Skin epidermis (tissue), 12 donors: Measurements from ENCODE around the gene GLRA3.
"Not testable (repeated sequence)": the region's sequence is repeated elsewhere in the genome, so short reads cannot be mapped to it uniquely, and the experiment has no call there.

Experiments used
- H3K27ac ChIP-seq, 21 experiments: fragments of 200-600 bp; sonication (generic) in 11 of 21; one replicate each; pipeline ENCODE4 v1.5.0; 2020; ENCODE audit warnings: mild to moderate bottlenecking in 3 of 21, inconsistent platforms in 2 of 21, moderate library complexity in 2 of 21
- H3K4me3 ChIP-seq, 7 experiments: fragments of 200-600 bp; sonication (generic) in 2 of 7; one replicate each; pipeline ENCODE4 v1.5.0; 2020; ENCODE audit warnings: inconsistent platforms in 2 of 7, mild to moderate bottlenecking in 2 of 7, moderate library complexity in 1 of 7

The GLRA3 gene

GRCh38 chr4:174828845-174829701 is at the start of gene GLRA3:
TSS of gene GLRA3 (minus strand) at chr4:174829247. CDS start at chr4:174828811, 436 bp downstream.
- peak within 1 kb of the TSS in 1 of 7 experiments; percentile 2 for H3K4me3 ChIP-seq

GRCh38 chr4:174874898-174875297 is 45.9 kb upstream of the GLRA3 start:
- no peak overlapping the region for H3K27ac ChIP-seq
- H3K4me3 ChIP-seq: no peak overlapping the region

More at GRCh38 chr4:174828845-174829701, at the start of gene GLRA3:
- no peak within 1 kb of the TSS for H3K27ac ChIP-seq

DNA sequence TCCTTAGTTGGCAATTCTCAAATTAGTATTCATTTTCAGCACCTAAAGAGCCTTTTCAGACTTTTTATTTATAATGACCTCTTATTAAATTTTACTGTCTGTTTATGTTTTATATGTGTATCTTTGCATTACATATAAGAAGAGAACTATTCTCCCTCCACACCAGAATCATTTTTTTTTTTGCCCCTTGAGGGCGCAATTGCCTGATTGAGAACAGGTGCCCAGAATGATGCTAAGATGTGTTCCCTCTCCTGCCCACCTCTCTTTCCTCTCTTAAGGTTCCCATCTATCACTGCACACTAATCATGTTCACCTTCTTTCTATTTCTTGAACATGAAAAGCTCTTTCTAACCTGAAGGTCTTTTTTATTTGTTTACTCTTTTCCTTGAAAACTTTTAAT is 44.9 kb upstream of the GLRA3 start:
- Histone ChIP-seq H3K4me3 (no peak overlapping the region), H3K27ac (no peak overlapping the region)

- H3K4me3 ChIP-seq, H3K27ac ChIP-seq: not testable (repeated sequence)
These were observed 44.1 kb upstream of the GLRA3 start for GRCh38 chr4:174873146-174873545.

DNA sequence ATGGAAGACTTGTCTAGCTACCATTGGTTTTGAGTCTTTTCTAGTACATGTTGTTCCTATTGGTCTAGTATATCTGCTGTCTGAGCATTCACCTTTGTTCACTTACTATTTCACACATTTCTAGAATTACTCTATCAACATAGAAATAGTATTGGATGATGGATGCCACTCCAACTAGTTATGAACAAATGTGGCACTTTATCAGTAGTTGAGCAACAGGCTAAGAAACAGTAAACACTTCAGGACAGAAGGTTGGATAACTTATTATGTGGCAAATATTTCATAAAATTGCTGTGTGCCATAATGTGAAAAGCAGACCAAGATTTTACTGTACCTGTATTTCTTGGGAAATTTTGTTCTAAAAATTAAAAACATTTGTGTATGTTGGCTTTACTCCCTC is 42.4 kb upstream of the GLRA3 start:
- Histone ChIP-seq H3K4me3 (no peak overlapping the region), H3K27ac (no peak overlapping the region)

DNA sequence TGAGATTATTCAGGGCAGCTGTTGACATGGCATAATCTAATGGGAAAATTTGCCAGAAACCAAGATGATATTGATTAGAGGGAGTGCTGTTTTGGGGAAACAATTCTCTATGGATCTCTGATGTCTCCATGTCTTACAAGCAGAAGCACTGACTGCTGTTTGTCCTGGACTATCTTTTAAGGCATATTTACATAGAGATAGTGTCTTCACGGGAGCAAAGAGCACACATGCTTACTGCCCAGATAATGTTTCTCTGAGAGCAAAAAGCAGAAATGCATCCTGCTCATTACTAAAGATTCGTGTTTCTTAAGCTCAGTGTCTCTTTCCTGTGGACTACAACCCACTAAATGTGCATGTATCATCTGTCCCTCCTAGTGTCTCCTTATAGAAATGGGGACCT is 41.3 kb upstream of the GLRA3 start:
- Histone ChIP-seq H3K27ac (no peak overlapping the region), H3K4me3 (no peak overlapping the region)

- Histone ChIP-seq H3K4me3 (no peak overlapping the region), H3K27ac (no peak overlapping the region)
These were observed 40.3 kb upstream of the GLRA3 start for GRCh38 chr4:174869339-174869738.

DNA sequence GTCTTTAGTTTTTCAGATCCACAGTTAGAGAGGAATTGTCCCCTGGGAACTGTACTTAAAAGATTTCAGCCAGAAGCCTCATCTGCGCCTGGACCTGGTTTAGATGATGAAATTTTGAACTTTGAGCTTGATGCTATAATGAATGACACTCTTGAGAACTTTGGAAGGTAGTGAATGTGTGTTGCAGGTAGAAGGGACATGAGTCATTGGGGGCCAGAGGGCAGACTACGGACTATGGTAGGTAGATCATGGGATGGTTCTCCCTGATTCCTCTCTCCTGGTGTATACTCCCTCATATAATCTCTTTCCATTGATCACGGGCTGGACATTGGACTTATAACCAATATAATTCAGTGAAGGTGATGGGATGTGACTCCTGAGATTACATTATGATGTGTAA is 38.9 kb upstream of the GLRA3 start:
- H3K4me3 ChIP-seq: no peak overlapping the region
- H3K27ac ChIP-seq: no peak overlapping the region

DNA sequence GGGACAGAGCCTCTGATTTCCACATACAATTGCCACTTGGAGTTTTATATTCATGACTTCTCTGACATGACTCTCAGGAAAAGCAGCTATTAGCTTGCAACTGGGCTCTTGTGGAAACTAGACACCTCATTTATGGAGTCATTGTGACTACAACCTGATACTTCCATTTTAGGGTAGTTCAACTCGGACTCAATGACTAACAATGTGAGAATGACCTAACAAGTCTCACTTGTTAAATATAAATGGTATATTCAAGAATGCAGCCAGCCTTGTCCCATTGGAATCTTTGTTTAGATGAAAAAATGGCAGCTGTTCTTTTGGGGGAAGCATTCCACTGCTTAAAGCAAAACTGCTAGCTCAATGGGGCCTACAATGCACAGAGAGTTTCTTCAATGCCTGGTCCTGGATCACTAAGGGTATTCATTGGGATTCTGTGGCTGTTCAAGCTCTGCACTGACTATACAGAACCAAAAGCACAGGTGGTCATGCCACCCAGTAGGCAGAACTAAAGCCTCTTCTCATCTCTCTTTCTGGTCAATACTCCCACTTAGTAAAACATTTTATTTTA is 36.5 kb upstream of the GLRA3 start:
- no peak overlapping the region for H3K27ac ChIP-seq
- no peak overlapping the region for H3K4me3 ChIP-seq

DNA sequence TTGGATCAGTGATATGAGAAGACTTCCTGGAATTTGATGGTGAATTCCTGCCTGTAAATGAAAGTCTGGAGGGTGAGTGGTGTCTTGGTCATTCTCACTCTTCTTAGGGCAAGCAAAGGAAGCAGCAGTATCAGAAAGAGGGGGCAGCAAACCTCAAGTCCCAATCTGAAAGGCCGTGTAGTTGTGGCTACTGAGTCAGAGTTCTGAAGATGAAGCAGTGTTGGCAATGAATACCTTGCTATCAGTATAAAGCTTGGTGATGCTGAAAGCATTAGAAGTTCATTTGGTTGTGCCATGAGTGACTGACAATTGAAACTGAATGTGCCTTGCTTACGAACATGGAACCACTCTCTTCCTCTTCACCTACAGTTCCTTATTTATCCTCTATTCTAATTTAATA is 35.0 kb upstream of the GLRA3 start:
- Histone ChIP-seq H3K27ac (no peak overlapping the region), H3K4me3 (no peak overlapping the region)

DNA sequence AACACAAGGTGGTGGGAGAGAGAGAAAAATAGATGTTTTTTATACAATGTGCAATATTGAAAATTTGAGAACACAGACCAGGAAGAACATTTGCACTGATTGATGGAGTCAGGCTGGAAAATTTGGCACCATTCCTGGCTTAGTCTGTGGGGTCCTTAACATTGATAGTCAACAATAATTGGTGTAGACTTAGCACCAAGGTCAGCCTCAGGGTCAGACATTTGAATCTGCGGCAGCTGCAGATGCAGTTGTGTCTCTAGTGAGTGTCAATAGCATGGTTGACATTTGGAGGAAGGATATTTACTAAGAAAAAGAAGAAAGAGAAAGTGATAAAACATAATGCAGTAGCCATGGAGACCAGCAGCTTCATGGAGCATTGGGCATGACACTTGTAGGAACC is 31.5 kb upstream of the GLRA3 start:
- H3K4me3 ChIP-seq: no peak overlapping the region

DNA sequence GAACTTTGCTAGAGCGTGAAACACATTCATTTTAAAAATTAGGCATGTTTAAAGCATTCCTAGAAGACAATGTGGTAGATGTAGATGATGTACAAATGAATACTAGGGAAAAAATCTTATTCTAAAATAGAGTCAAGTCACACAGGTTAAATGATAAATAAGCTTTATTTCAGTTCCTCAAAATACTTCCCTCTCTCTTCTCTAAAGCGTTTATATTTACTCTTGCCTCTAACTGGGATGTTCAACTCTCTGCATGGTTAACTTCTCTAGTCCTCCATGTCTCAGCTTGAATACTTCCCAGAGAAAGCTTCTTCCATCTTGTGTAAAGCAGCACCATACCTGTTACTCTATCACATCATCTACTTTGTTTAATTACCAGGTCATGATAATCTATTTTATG is 30.9 kb upstream of the GLRA3 start:
- no peak overlapping the region for H3K4me3 ChIP-seq
- H3K27ac ChIP-seq: no peak overlapping the region

More for the DNA sequence above, 31.5 kb upstream of the GLRA3 start:
- H3K27ac ChIP-seq: no peak overlapping the region

- Histone ChIP-seq H3K4me3 (no peak overlapping the region), H3K27ac (no peak overlapping the region)
These were observed 28.1 kb upstream of the GLRA3 start for GRCh38 chr4:174856926-174857800.

- no peak overlapping the region for H3K4me3 ChIP-seq
- no peak overlapping the region for H3K27ac ChIP-seq
These were observed 26.0 kb upstream of the GLRA3 start for GRCh38 chr4:174855050-174855449.

GRCh38 chr4:174853629-174854028 is 24.6 kb upstream of the GLRA3 start:
- no peak overlapping the region for H3K4me3 ChIP-seq
- no peak overlapping the region for H3K27ac ChIP-seq

DNA sequence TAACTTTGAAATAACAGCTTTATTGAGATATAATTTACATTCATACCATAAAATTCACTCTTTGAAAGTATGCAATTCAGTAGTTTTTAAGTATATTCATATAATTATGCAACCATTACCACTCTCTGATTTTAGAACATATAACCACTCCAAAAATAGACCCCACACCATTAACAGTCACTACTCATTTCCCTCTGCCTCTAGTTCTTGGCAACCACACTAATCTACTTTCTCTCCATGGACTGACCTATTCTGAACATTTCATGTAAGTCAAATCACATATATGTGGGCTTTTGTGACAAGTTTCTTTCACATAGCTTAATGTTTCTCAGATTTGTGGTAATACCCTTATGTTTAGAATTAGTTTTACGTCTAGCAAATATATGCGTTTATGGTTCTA is 19.5 kb upstream of the GLRA3 start:
- Histone ChIP-seq H3K4me3 (no peak overlapping the region), H3K27ac (no peak overlapping the region)

GRCh38 chr4:174847801-174848427 is 18.9 kb upstream of the GLRA3 start:
- H3K4me3 ChIP-seq: no peak overlapping the region
- H3K27ac ChIP-seq: no peak overlapping the region

DNA sequence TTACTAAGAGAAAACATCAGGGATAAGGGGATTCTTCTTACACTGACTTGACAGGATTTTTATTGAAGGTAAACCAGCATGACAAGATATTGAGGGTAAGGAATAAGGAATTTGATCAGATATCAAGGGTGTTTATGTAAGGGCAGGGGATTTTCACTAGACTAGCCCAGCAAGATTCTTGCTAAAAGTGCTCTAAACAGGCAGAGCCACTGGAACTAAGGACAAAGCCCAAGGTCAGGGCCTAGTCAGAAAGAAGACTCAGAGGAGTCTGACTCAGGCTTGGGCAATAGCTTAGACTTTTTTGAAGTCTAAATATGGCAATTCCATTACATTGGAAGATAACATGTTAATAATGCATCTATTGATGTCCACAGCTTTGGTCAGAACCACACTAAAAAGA is 6.5 kb upstream of the GLRA3 start:
- Histone ChIP-seq H3K27ac (no peak overlapping the region), H3K4me3 (no peak overlapping the region)

DNA sequence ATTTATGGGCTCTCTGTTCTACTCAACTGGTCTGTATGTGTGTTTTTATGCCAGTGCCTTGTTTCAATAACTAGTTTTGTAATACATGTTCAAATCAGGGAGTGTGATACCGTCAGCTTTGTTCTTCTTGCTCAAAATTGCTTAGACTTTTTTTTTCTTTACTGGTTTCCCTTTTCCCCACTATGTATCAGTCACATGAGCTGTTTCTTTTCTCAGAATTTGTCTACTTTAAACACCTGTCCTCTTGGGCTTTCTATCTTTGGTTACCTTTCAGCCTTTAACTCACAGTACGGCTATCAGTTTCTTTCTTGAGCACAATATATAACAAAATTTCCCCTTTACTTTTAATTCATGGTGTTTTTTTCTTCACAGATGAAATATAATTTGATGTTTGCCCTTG is 5.4 kb upstream of the GLRA3 start:
- no peak overlapping the region for H3K4me3 ChIP-seq
- no peak overlapping the region for H3K27ac ChIP-seq

DNA sequence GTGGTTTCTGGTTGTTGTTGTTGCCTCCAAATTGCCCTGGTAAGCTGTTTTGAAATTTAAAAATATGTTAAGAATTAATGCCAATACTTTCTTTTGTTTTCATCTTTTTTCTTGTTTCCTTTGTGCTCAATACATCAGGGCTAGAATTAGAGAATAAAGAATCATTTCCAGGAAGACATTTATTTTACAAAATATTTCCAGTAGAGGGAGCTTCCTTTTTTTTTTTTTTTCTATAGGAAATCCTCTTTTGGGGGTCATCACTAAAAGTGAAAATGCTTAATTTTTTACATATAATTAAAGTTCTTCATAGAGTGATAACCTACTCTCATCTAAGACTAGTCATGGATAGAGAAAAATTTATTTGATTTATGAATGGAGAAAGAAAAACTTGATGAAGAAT is 2.4 kb downstream of the GLRA3 start:
- H3K4me3 ChIP-seq: no peak overlapping the region

More for the DNA sequence above, 2.4 kb downstream of the GLRA3 start:
- no peak overlapping the region for H3K27ac ChIP-seq
